Chondrocyte (in vitro differentiated cells): ENCODE data around the gene SCMH1. TPM values are rescaled to one million over a fixed set of nuclear protein-coding genes. Genes with fewer than 3 reads are reported as not detected.

Experiments used
- DNase-seq: peaks from one replicate; pipeline ENCODE4 v3.0.0; 2021; ENCODE audit warnings: mixed read lengths, low spot score
- H3K27ac Mint-ChIP-seq: one replicate; pipeline ENCODE4 v1.8.0; 2021; ENCODE audit warnings: mild to moderate bottlenecking, moderate library complexity, mixed read lengths; ENCODE audit not compliant: unreplicated experiment
- H3K27me3 Mint-ChIP-seq: 2 replicates; pipeline ENCODE4 v1.8.0; 2021; ENCODE audit warnings: low read depth, mixed read lengths
- H3K36me3 Mint-ChIP-seq: 2 replicates; pipeline ENCODE4 v1.8.0; 2021; ENCODE audit warnings: low read depth, mixed read lengths
- H3K4me1 Mint-ChIP-seq: 2 replicates; pipeline ENCODE4 v1.8.0; 2021; ENCODE audit warnings: low read depth, mild to moderate bottlenecking, mixed read lengths
- H3K4me3 Mint-ChIP-seq: one replicate; pipeline ENCODE4 v1.8.0; 2021; ENCODE audit warnings: mild to moderate bottlenecking, moderate library complexity, mixed read lengths; ENCODE audit not compliant: unreplicated experiment
- H3K9me3 Mint-ChIP-seq: 2 replicates; pipeline ENCODE4 v1.8.0; 2021; ENCODE audit warnings: low read depth, mixed read lengths
- CTCF ChIP-seq: fragments of 200-600 bp; sonication (generic); IDR thresholded peaks from 2 replicates; pipeline ENCODE4 v1.5.0; 2021; ENCODE audit warnings: antibody characterized with exemption, mild to moderate bottlenecking, moderate library complexity
- total RNA-seq: library from RNA; stranded (reverse); gene quantifications from 3 replicates; pipeline ENCODE4 v1.2.1, GENCODE V29; 2021

SCMH1 gene
- total RNA-seq, 1 donor from 2014 or later: 29.5 TPM

- Mint-ChIP-seq H3K27me3 (no peaks in the 10 kb centered on the region), H3K9me3 (no peaks in the 10 kb centered on the region), H3K36me3 (no peaks in the 10 kb centered on the region), H3K27ac (peak overlapping the region; percentile 98), H3K4me1 (peaks cover 26% of the 10 kb centered on the region), H3K4me3 (no peak overlapping the region)
- TF ChIP-seq CTCF: no peak
- DNase-seq: no peak
Observed at GRCh38 chr1:41109310-41110197, 132.6 kb downstream of the SCMH1 start.

GRCh38 chr1:41108696-41109275 lies 133.3 kb downstream of the SCMH1 start:
- DNase-seq: no peak
- Mint-ChIP-seq H3K4me1 (peaks cover 31% of the 10 kb centered on the region), H3K27ac (peak overlapping the region; percentile 98), H3K4me3 (no peak overlapping the region), H3K9me3 (no peaks in the 10 kb centered on the region), H3K36me3 (no peaks in the 10 kb centered on the region), H3K27me3 (no peaks in the 10 kb centered on the region)
- no peak for TF ChIP-seq CTCF

GRCh38 chr1:41103766-41104165 lies 138.3 kb downstream of the SCMH1 start:
- Mint-ChIP-seq H3K9me3 (no peaks in the 10 kb centered on the region), H3K36me3 (no peaks in the 10 kb centered on the region), H3K27ac (no peak overlapping the region), H3K4me3 (no peak overlapping the region), H3K4me1 (peaks cover 43% of the 10 kb centered on the region), H3K27me3 (no peaks in the 10 kb centered on the region)
- no peak for DNase-seq
- TF ChIP-seq CTCF: no peak

- TF ChIP-seq CTCF: no peak
- H3K4me3 Mint-ChIP-seq: no peak overlapping the region
- H3K27me3 Mint-ChIP-seq: no peaks in the 10 kb centered on the region
- peaks cover 43% of the 10 kb centered on the region for H3K4me1 Mint-ChIP-seq
- peak overlapping the region; percentile 81 for H3K27ac Mint-ChIP-seq
- H3K9me3 Mint-ChIP-seq: no peaks in the 10 kb centered on the region
- no peaks in the 10 kb centered on the region for H3K36me3 Mint-ChIP-seq
- no peak for DNase-seq
Observed at GRCh38 chr1:41102653-41103052, 139.5 kb downstream of the SCMH1 start.

- Mint-ChIP-seq H3K27ac (peak overlapping the region; percentile 81), H3K36me3 (no peaks in the 10 kb centered on the region), H3K4me3 (no peak overlapping the region), H3K27me3 (no peaks in the 10 kb centered on the region), H3K9me3 (no peaks in the 10 kb centered on the region), H3K4me1 (peaks cover 48% of the 10 kb centered on the region)
- DNase-seq: no peak
- no peak for TF ChIP-seq CTCF
Observed at GRCh38 chr1:41101950-41102607, 140.0 kb downstream of the SCMH1 start.
